ENCODE measurements around the gene APOF. TPM values are rescaled to one million over a fixed set of nuclear protein-coding genes. Genes with fewer than 3 reads are reported as not detected.
"Not testable (repeated sequence)": the region's sequence is repeated elsewhere in the genome, so short reads cannot be mapped to it uniquely, and the experiment has no call there.

The APOF gene
- total and polyA plus RNA-seq, 2 donors (not counting 1 experiment from before 2014, with no cell fraction given), result not detected

GRCh38 chr12:56348776-56349175 is 13.9 kb downstream of the APOF start:
- no peak overlapping the region for H3K9ac ChIP-seq (ENCODE audit: insufficient read depth, low read length)
- H3K4me1 ChIP-seq (ENCODE audit: control insufficient read depth, extremely low read depth, insufficient read depth, low read length), result no peaks in the 10 kb centered on the region
- H3K27me3 ChIP-seq (ENCODE audit: control insufficient read depth, insufficient read depth, low read length), result no peaks in the 10 kb centered on the region
- no peak for DNase-seq (ENCODE audit: low read depth in 2 of 2)
- H3K4me3 ChIP-seq (replicated peaks in 1 of 4; ENCODE audit: control extremely low read depth in 1 of 4, insufficient read depth in 1 of 4, low read depth in 3 of 4, low read length in 4 of 4), result no peak overlapping the region
- H2AFZ ChIP-seq (ENCODE audit: low read length), result no peak overlapping the region
- no peak overlapping the region for H3K27ac ChIP-seq (ENCODE audit: insufficient read depth, low read length)
- no peaks in the 10 kb centered on the region for H3K9me3 ChIP-seq (ENCODE audit: control insufficient read depth, insufficient read depth, low read depth, low read length)
- TF ChIP-seq EZH2 (IDR thresholded peaks at IDR 0.05; ENCODE audit: low read length, missing control alignments) (no peak), CTCF (conservative IDR thresholded peaks at IDR 0.05 in 1 of 2, IDR thresholded peaks at IDR 0.05 in 1 of 2; ENCODE audit: low read depth in 1 of 2, low read length in 2 of 2) (no peak)
- no peak overlapping the region for H3K4me2 ChIP-seq (ENCODE audit: extremely low read depth, insufficient read depth, low read length)
- peaks cover 22% of the 10 kb centered on the region for H3K36me3 ChIP-seq (ENCODE audit: control insufficient read depth, insufficient read depth, low read length)
- no peaks in the 10 kb centered on the region for H3K79me2 ChIP-seq (ENCODE audit: control insufficient read depth, insufficient read depth, low read length)
- H4K20me1 ChIP-seq (ENCODE audit: control insufficient read depth, extremely low read depth, insufficient read depth, low read length), result no peaks in the 10 kb centered on the region

GRCh38 chr12:56347255-56347654 is 15.4 kb downstream of the APOF start:
- H3K4me3 ChIP-seq (replicated peaks in 1 of 4; ENCODE audit: control extremely low read depth in 1 of 4, insufficient read depth in 1 of 4, low read depth in 3 of 4, low read length in 4 of 4); DNase-seq (ENCODE audit: low read depth in 2 of 2); H3K27ac ChIP-seq (ENCODE audit: insufficient read depth, low read length); H3K9ac ChIP-seq (ENCODE audit: insufficient read depth, low read length); H3K27me3 ChIP-seq (ENCODE audit: control insufficient read depth, insufficient read depth, low read length); H2AFZ ChIP-seq (ENCODE audit: low read length); H3K9me3 ChIP-seq (ENCODE audit: control insufficient read depth, insufficient read depth, low read depth, low read length); H4K20me1 ChIP-seq (ENCODE audit: control insufficient read depth, extremely low read depth, insufficient read depth, low read length); H3K79me2 ChIP-seq (ENCODE audit: control insufficient read depth, insufficient read depth, low read length); H3K4me1 ChIP-seq (ENCODE audit: control insufficient read depth, extremely low read depth, insufficient read depth, low read length); H3K4me2 ChIP-seq (ENCODE audit: extremely low read depth, insufficient read depth, low read length): not testable (repeated sequence)
- peaks cover 31% of the 10 kb centered on the region for H3K36me3 ChIP-seq (ENCODE audit: control insufficient read depth, insufficient read depth, low read length)

- no peak overlapping the region for H3K4me3 ChIP-seq (replicated peaks in 1 of 4; ENCODE audit: control extremely low read depth in 1 of 4, insufficient read depth in 1 of 4, low read depth in 3 of 4, low read length in 4 of 4)
- no peaks in the 10 kb centered on the region for H4K20me1 ChIP-seq (ENCODE audit: control insufficient read depth, extremely low read depth, insufficient read depth, low read length)
- no peak overlapping the region for H3K27ac ChIP-seq (ENCODE audit: insufficient read depth, low read length)
- H3K27me3 ChIP-seq (ENCODE audit: control insufficient read depth, insufficient read depth, low read length), result no peaks in the 10 kb centered on the region
- peaks cover 30% of the 10 kb centered on the region for H3K36me3 ChIP-seq (ENCODE audit: control insufficient read depth, insufficient read depth, low read length)
- H3K9me3 ChIP-seq (ENCODE audit: control insufficient read depth, insufficient read depth, low read depth, low read length), result no peaks in the 10 kb centered on the region
- TF ChIP-seq EZH2 (IDR thresholded peaks at IDR 0.05; ENCODE audit: low read length, missing control alignments), result no peak
- TF ChIP-seq CTCF (conservative IDR thresholded peaks at IDR 0.05 in 1 of 2, IDR thresholded peaks at IDR 0.05 in 1 of 2; ENCODE audit: low read depth in 1 of 2, low read length in 2 of 2), result no peak
- H3K4me2 ChIP-seq (ENCODE audit: extremely low read depth, insufficient read depth, low read length), result no peak overlapping the region
- H3K79me2 ChIP-seq (ENCODE audit: control insufficient read depth, insufficient read depth, low read length), result no peaks in the 10 kb centered on the region
- H3K9ac ChIP-seq (ENCODE audit: insufficient read depth, low read length), result no peak overlapping the region
- H3K4me1 ChIP-seq (ENCODE audit: control insufficient read depth, extremely low read depth, insufficient read depth, low read length), result no peaks in the 10 kb centered on the region
- DNase-seq (ENCODE audit: low read depth in 2 of 2), result no peak
- H2AFZ ChIP-seq (ENCODE audit: low read length), result no peak overlapping the region
Measured at GRCh38 chr12:56346675-56347074, 16.0 kb downstream of the APOF start.

DNA sequence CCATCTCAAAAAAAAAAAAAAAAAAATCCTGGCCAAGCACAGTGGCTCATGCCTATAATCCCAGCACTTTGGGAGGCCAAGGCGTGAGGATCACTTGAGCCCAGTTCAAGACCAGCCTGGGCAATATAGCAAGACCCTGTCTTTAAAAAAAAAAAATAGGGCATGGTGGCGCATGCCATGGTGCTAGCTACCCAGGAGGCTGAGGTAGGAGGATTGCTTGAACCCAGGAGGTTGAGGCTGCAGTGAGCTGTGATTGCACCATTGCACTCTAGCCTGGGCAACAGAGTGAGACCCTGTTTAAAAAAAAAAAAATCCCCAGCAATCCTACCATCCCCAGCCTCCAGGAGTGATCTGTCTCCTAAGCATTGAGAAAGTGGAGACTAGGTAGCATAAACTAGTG is 20.4 kb downstream of the APOF start:
- not testable (repeated sequence) for H3K9ac ChIP-seq (ENCODE audit: insufficient read depth, low read length); H3K4me3 ChIP-seq (replicated peaks in 1 of 4; ENCODE audit: control extremely low read depth in 1 of 4, insufficient read depth in 1 of 4, low read depth in 3 of 4, low read length in 4 of 4); H3K79me2 ChIP-seq (ENCODE audit: control insufficient read depth, insufficient read depth, low read length); H3K4me1 ChIP-seq (ENCODE audit: control insufficient read depth, extremely low read depth, insufficient read depth, low read length); H3K27ac ChIP-seq (ENCODE audit: insufficient read depth, low read length); H2AFZ ChIP-seq (ENCODE audit: low read length); H3K4me2 ChIP-seq (ENCODE audit: extremely low read depth, insufficient read depth, low read length); H3K9me3 ChIP-seq (ENCODE audit: control insufficient read depth, insufficient read depth, low read depth, low read length); H3K36me3 ChIP-seq (ENCODE audit: control insufficient read depth, insufficient read depth, low read length); DNase-seq (ENCODE audit: low read depth in 2 of 2); H4K20me1 ChIP-seq (ENCODE audit: control insufficient read depth, extremely low read depth, insufficient read depth, low read length); H3K27me3 ChIP-seq (ENCODE audit: control insufficient read depth, insufficient read depth, low read length)

All from fibroblast of lung (primary cell).